H1 (cell line): ENCODE data around the gene SLC37A1. TPM values are rescaled to one million over a fixed set of nuclear protein-coding genes. Genes with fewer than 3 reads are reported as not detected.

Experiments
- BRCA1 ChIP-seq: IDR thresholded peaks from 2 replicates; pipeline ENCODE4 v1.6.1; 2012; ENCODE audit warnings: low read depth, low read length, improper control_type of control experiment
- CTBP2 ChIP-seq: IDR thresholded peaks from 2 replicates; pipeline ENCODE4 v1.7.0; 2011; ENCODE audit warnings: borderline replicate concordance, mild to moderate bottlenecking, moderate library complexity, mixed read lengths, low read length; ENCODE audit not compliant: insufficient read depth, insufficient read length
- EGR1 ChIP-seq: IDR thresholded peaks from 2 replicates; pipeline ENCODE4 v1.6.1; 2011; ENCODE audit warnings: low read depth, low read length, borderline replicate concordance
- SIX5 ChIP-seq: IDR thresholded peaks from 2 replicates; pipeline ENCODE4 v1.6.1; 2011; ENCODE audit warnings: mild to moderate bottlenecking, low read depth, low read length
- SRF ChIP-seq: IDR thresholded peaks from 2 replicates; pipeline ENCODE4 v1.6.1; 2011; ENCODE audit warnings: mild to moderate bottlenecking, low read depth, low read length, moderate library complexity
- TAF1 ChIP-seq: IDR thresholded peaks from 2 replicates; pipeline ENCODE4 v1.6.1; 2011; ENCODE audit warnings: mild to moderate bottlenecking, low read depth, low read length
- TBP ChIP-seq: IDR thresholded peaks from 2 replicates; pipeline ENCODE4 v1.6.1; 2011; ENCODE audit warnings: low read depth, low read length, improper control_type of control experiment
- polyA plus RNA-seq, 7 experiments: library from polyadenylated mRNA; depleted of rRNA in 3 of 7; stranded (reverse) in 5 of 7; unstranded in 2 of 7; fragments of >200 nt in 5 of 7; fragments of 200-250 nt in 2 of 7; gene quantifications; 1 replicate in 5 of 7; 2 replicates in 1 of 7; 4 replicates in 1 of 7; pipeline versions ENCODE4 v1.2.1 to v1.2.3, GENCODE V29; 2011 to 2013; ENCODE audit warnings: missing spikeins in 2 of 7, mixed read lengths in 2 of 7
- total RNA-seq: library from RNA; stranded (reverse); fragmentation: NEBNext Ultra II Directional; extraction: Animal tissue kit (Norgen Biotek cat#: 25700); gene quantifications from 2 replicates; pipeline ENCODE4 v1.2.1, GENCODE V29; 2021
- TF ChIP-seq, protein P1 (sequence below): fragments of 300-600 bp; sonication (generic); IDR thresholded peaks from 2 replicates; pipeline ENCODE4 v1.7.1; 2012; ENCODE audit warnings: low read length, moderate library complexity, mild to moderate bottlenecking, inconsistent platforms; ENCODE audit not compliant: insufficient replicate concordance
- TF ChIP-seq, protein P2 (sequence below): IDR thresholded peaks from 2 replicates; pipeline ENCODE4 v1.6.1; 2012; ENCODE audit warnings: low read length, inconsistent platforms
- TF ChIP-seq, protein P3 (sequence below): IDR thresholded peaks from 2 replicates; pipeline ENCODE4 v1.6.1; 2012; ENCODE audit warnings: inconsistent platforms

SLC37A1 gene
- total and polyA plus RNA-seq, 2 of the 8 experiments (the other 6 are each of a cell fraction or from before 2014, with no cell fraction given), result 15.6 to 30.9 TPM

DNA sequence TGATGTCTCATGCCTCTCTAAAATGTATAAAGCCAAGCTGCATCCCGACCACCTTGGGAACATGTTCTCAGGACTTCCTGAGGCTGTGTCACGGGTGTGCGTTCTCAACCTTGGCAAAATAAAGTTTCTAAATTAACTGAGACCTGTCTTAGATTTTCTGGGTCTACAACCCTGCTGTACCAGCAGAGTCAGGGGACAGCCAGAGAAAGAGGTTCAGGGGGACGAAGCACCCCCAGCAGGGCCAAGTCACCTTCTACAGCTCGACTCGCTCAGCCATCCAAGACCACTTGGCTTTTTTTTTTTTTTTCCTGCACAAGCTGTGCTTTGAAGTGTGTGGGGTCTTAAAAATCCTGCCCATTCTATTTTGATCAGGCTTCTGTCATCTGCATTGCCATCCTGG lies 111.3 kb downstream of the SLC37A1 start (continued):
- TF ChIP-seq, protein P1, sequence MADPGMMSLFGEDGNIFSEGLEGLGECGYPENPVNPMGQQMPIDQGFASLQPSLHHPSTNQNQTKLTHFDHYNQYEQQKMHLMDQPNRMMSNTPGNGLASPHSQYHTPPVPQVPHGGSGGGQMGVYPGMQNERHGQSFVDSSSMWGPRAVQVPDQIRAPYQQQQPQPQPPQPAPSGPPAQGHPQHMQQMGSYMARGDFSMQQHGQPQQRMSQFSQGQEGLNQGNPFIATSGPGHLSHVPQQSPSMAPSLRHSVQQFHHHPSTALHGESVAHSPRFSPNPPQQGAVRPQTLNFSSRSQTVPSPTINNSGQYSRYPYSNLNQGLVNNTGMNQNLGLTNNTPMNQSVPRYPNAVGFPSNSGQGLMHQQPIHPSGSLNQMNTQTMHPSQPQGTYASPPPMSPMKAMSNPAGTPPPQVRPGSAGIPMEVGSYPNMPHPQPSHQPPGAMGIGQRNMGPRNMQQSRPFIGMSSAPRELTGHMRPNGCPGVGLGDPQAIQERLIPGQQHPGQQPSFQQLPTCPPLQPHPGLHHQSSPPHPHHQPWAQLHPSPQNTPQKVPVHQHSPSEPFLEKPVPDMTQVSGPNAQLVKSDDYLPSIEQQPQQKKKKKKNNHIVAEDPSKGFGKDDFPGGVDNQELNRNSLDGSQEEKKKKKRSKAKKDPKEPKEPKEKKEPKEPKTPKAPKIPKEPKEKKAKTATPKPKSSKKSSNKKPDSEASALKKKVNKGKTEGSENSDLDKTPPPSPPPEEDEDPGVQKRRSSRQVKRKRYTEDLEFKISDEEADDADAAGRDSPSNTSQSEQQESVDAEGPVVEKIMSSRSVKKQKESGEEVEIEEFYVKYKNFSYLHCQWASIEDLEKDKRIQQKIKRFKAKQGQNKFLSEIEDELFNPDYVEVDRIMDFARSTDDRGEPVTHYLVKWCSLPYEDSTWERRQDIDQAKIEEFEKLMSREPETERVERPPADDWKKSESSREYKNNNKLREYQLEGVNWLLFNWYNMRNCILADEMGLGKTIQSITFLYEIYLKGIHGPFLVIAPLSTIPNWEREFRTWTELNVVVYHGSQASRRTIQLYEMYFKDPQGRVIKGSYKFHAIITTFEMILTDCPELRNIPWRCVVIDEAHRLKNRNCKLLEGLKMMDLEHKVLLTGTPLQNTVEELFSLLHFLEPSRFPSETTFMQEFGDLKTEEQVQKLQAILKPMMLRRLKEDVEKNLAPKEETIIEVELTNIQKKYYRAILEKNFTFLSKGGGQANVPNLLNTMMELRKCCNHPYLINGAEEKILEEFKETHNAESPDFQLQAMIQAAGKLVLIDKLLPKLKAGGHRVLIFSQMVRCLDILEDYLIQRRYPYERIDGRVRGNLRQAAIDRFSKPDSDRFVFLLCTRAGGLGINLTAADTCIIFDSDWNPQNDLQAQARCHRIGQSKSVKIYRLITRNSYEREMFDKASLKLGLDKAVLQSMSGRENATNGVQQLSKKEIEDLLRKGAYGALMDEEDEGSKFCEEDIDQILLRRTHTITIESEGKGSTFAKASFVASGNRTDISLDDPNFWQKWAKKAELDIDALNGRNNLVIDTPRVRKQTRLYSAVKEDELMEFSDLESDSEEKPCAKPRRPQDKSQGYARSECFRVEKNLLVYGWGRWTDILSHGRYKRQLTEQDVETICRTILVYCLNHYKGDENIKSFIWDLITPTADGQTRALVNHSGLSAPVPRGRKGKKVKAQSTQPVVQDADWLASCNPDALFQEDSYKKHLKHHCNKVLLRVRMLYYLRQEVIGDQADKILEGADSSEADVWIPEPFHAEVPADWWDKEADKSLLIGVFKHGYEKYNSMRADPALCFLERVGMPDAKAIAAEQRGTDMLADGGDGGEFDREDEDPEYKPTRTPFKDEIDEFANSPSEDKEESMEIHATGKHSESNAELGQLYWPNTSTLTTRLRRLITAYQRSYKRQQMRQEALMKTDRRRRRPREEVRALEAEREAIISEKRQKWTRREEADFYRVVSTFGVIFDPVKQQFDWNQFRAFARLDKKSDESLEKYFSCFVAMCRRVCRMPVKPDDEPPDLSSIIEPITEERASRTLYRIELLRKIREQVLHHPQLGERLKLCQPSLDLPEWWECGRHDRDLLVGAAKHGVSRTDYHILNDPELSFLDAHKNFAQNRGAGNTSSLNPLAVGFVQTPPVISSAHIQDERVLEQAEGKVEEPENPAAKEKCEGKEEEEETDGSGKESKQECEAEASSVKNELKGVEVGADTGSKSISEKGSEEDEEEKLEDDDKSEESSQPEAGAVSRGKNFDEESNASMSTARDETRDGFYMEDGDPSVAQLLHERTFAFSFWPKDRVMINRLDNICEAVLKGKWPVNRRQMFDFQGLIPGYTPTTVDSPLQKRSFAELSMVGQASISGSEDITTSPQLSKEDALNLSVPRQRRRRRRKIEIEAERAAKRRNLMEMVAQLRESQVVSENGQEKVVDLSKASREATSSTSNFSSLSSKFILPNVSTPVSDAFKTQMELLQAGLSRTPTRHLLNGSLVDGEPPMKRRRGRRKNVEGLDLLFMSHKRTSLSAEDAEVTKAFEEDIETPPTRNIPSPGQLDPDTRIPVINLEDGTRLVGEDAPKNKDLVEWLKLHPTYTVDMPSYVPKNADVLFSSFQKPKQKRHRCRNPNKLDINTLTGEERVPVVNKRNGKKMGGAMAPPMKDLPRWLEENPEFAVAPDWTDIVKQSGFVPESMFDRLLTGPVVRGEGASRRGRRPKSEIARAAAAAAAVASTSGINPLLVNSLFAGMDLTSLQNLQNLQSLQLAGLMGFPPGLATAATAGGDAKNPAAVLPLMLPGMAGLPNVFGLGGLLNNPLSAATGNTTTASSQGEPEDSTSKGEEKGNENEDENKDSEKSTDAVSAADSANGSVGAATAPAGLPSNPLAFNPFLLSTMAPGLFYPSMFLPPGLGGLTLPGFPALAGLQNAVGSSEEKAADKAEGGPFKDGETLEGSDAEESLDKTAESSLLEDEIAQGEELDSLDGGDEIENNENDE, result no peak
- TF ChIP-seq TBP (no peak), EGR1 (no peak), SRF (no peak), CTBP2 (no peak), TAF1 (no peak), SIX5 (no peak), BRCA1 (no peak)
- TF ChIP-seq, protein P2, sequence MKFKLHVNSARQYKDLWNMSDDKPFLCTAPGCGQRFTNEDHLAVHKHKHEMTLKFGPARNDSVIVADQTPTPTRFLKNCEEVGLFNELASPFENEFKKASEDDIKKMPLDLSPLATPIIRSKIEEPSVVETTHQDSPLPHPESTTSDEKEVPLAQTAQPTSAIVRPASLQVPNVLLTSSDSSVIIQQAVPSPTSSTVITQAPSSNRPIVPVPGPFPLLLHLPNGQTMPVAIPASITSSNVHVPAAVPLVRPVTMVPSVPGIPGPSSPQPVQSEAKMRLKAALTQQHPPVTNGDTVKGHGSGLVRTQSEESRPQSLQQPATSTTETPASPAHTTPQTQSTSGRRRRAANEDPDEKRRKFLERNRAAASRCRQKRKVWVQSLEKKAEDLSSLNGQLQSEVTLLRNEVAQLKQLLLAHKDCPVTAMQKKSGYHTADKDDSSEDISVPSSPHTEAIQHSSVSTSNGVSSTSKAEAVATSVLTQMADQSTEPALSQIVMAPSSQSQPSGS, result no peak
- TF ChIP-seq, protein P3, sequence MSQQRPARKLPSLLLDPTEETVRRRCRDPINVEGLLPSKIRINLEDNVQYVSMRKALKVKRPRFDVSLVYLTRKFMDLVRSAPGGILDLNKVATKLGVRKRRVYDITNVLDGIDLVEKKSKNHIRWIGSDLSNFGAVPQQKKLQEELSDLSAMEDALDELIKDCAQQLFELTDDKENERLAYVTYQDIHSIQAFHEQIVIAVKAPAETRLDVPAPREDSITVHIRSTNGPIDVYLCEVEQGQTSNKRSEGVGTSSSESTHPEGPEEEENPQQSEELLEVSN, result no peak
